GDM1 (cell line): ENCODE data around the gene ZNF831.

ENCODE experiments used
- DNase-seq: peaks from one replicate; lab custom pipeline; 2025; lab: John Stamatoyannopoulos, UW

Gene ZNF831

DNA sequence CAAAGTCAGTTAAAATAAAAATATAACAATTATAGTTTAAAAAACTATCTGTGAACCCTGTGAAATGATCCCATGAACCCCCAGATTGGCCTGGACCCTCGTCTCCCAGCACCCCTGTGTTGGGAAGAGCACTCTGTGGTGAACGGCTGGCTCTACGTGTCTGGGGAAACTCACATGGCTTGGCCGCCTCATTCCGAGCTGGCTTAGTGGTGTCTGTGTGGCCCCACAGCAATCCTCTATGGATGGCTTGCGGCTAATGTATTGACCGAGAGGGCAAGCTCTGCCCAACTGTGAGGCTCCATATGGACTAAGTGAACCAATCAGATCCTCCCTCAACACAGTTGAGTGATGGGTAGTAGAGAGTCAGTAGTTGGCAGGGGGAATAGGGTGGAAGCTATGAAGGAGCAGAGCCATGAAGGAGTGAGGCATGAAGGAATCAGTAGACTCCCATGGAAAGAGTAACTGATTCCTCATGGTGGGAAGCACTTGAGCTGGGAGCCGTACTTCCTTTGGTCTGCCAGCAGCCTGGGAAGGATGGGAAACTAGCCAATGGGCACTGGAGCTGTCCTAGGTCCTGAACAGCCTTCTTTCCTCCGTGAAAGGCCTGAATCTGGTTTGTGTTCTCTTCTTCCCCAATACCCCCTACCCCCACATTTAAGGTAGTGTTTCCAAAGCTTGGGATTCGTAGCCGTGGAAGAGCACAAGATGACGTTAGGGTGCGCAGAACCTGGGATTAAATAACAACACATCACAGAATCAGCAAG, 21.6 kb upstream of the ZNF831 start:
- DNase-seq: no peak

- no peak for DNase-seq
Measured at GRCh38 chr20:59143326-59143725, 20.3 kb upstream of the ZNF831 start.

DNA sequence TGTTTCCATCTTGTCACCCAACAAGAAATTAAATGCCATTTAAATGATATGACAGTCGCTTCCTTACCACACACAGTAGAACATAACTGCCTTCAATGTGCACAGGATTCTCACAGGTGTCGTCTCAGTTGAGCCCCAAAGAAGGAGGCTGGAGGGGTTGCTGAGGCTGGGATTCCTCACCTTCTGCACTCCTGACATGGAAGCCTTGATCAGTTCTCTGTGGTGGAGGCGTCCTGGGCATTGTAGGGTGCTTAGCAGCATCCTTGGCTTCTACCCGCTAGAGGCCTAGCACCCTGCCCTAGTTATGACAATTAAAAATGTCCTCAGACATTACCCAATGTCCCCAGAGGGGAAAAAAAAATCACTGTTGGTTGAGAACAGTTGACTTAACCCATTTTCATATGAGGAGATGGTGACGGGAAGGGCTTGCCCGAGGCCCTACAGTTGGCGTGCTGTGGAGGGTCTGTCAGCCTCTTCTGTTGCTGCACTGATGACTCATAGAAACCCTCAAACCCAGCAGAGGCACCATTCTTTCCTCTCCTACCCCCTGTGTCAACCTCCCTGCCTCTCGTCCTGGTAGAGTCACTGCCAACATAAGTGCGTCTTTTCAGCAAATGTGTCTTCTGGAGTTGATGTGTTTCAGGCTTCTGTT, 19.3 kb upstream of the ZNF831 start:
- DNase-seq: no peak

- DNase-seq: no peak
Measured at GRCh38 chr20:59144831-59145196, 18.8 kb upstream of the ZNF831 start.

GRCh38 chr20:59145247-59145923, 18.2 kb upstream of the ZNF831 start:
- no peak for DNase-seq

- no peak for DNase-seq
Measured at GRCh38 chr20:59145924-59146779, 17.5 kb upstream of the ZNF831 start.

DNA sequence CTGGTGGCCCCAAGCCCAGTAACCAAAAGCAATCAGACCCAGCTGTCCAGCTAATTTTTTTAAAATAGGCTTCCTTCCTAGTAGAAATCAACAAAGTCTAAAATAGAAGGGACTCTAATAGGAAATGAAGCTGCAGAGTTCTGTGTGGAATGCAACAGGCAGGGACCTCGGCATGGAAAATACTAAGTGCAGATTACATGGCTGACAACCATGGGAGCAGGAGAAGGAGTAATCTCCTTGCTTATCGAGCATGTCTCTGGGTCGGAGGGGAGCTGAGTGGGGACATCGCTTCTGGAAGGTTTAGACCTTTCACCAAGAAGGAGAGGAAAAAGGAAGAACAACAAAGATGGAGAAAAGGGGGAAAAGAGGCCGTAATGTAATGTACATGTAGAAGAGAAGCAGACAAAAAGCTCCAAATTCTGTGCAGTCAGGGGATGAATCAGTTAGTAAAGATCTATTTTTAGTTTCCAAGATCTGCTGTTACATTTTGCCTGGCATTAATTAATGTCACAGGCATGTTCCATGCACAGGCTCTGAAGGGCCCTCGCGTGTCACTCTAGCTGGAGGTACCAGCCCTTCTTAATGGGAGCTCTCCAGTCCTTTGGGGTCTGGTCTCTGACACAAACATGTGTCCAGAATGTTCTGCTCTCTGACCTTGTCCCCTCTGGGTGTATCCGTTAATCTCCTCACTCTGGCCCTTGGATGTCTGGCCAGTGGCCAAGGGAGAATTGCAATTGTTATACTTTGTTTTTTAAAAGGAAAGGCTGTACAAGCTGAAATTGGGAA, 16.6 kb upstream of the ZNF831 start:
- DNase-seq: no peak

DNA sequence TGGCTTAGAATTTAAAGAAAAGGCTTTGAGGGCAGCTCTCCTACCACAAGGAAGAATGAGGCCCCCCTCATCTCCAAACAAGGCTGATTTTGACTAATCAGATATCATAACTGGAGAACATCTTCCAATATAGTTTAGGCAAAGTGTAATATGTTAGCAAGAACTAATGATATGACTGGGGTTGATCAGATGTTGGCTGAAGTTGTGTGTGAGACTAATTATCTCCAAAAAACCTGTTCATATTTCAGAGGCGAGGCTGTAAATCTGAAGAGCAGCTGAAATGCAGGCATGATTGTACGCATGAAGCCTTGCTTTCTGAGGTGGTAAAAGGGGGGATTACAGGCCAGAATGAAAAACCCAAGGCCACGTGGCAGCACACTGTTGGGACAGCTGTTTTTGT, 16.0 kb upstream of the ZNF831 start:
- DNase-seq: no peak

GRCh38 chr20:59148701-59149493, 14.7 kb upstream of the ZNF831 start:
- DNase-seq: no peak

- no peak for DNase-seq
Measured at GRCh38 chr20:59149678-59150504, 13.7 kb upstream of the ZNF831 start.

DNA sequence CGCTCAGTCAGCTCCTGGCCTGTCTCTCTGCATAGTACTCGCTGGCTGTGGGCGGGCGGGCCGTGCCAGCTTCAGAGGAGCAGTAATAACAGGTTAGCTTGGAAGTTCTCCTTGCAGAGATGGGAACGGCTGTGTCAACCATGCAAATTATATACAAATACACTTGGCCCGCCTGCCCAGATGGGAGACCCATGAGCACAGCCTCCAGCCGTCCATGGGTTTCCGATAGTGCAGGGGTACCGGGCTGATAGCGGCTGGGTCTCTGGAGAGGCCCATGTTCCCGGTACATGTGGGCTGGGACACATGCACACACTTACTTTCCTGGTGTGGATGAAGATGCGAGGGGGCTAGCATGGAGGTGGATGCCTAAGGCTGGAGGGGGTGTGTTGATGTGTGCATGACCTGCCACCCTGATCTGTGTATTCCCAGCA, 12.8 kb upstream of the ZNF831 start:
- DNase-seq: no peak

DNA sequence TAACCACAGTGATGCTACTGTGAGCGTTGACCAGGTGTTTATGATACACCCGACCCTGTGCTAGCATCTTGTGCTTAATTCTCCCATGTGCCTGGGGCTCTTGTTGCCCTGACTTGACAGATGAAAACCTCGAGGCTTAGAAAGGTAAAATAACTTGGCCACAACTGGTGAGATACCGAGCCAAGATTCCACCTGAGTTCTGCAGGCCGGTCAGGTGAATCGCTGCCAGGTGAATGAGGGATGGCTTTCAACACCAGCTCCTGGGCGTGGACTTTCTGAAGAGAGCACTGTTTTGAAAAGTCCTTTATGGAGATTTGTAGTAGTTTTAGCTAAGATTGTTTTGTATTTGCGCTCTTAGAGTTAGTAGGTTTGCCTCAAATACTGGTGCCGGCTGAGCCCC, 12.2 kb upstream of the ZNF831 start:
- no peak for DNase-seq

- no peak for DNase-seq
Measured at GRCh38 chr20:59151820-59152219, 11.8 kb upstream of the ZNF831 start.

DNA sequence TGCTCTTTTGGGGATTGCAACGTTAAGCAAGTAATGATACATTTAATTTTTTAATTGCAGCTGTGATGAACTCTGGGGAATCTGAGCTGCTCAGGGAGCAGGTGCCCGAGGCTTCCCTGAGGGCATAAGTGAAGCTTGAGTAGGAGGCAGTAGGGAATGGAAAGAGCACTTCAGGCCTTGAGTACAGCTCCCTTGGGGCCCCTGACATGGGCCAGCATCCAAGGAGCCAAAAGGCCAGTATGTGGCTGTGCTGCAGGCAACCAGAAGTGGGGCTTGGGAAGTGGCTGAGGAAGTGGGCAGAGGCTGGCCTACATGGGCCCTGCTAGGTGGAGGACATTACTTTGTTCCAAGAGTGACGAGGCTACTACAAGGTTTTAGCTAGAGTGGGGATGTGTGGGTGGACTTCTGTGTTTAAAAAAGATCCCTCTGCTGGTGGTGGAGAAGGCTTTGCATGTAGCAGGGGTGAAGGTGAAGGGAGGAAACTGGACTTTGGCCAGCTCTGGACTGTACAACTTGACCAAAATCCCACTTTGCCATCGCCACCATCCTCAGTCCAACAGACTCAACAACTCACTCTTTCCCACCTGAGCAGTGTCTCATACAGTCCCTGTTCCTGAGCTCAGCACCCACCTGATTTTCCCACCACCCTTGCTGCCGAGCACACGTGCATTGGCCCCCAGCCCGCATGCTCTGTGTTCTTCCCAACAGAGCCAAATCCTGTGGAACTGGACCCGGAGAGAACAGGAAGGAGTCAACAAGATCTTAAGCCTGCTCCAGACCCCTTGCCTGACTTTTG, 10.9 kb upstream of the ZNF831 start:
- no peak for DNase-seq

GRCh38 chr20:59153355-59153681, 10.3 kb upstream of the ZNF831 start:
- DNase-seq: no peak

- DNase-seq: no peak
Measured at GRCh38 chr20:59153832-59154231, 9.8 kb upstream of the ZNF831 start.

GRCh38 chr20:59154317-59155013, 9.2 kb upstream of the ZNF831 start:
- no peak for DNase-seq

GRCh38 chr20:59157064-59157463, 6.6 kb upstream of the ZNF831 start:
- no peak for DNase-seq
